GM06990 (cell line): Measurements from ENCODE around the gene RUVBL2.
A peak's percentile ranks its signal among the peaks of the same experiment; 100 is the strongest.

Experiments
- DNase-seq: peaks from one replicate; pipeline ENCODE4 v3.0.0-alpha.2; 2011; ENCODE audit not compliant: insufficient read length; ENCODE audit errors: extremely low read depth
- H3K27me3 ChIP-seq: replicated peaks from 2 replicates; pipeline ENCODE4 v1.6.0; 2011; ENCODE audit warnings: low read length; ENCODE audit not compliant: control insufficient read depth, insufficient read depth
- H3K36me3 ChIP-seq: 2 replicates; pipeline ENCODE4 v1.5.1; 2011; ENCODE audit warnings: low read length; ENCODE audit not compliant: control insufficient read depth, insufficient read depth
- H3K4me3 ChIP-seq: replicated peaks from 2 replicates; pipeline ENCODE4 v1.5.1; 2011; ENCODE audit warnings: low read depth, mild to moderate bottlenecking, control low read depth, low read length
- CTCF ChIP-seq: IDR thresholded peaks from 2 replicates; pipeline ENCODE4 v1.5.1; 2011; ENCODE audit warnings: low read length, control low read depth, mild to moderate bottlenecking, inconsistent platforms; ENCODE audit not compliant: insufficient read depth, poor library complexity, severe bottlenecking

Gene RUVBL2

GRCh38 chr19:48950159-48950558, 43.5 kb upstream of the RUVBL2 start:
- Histone ChIP-seq H3K4me3 (no peak overlapping the region), H3K27me3 (no peaks in the 10 kb centered on the region), H3K36me3 (no peaks in the 10 kb centered on the region)
- DNase-seq, result no peak
- no peak for TF ChIP-seq CTCF

GRCh38 chr19:48950830-48951519, 42.7 kb upstream of the RUVBL2 start:
- Histone ChIP-seq H3K36me3 (peaks cover under 1% of the 10 kb centered on the region), H3K4me3 (no peak overlapping the region)

GRCh38 chr19:48953141-48953540, 40.5 kb upstream of the RUVBL2 start:
- DNase-seq, result no peak
- Histone ChIP-seq H3K4me3 (no peak overlapping the region), H3K36me3 (peaks cover 10% of the 10 kb centered on the region), H3K27me3 (no peaks in the 10 kb centered on the region)
- TF ChIP-seq CTCF, result no peak

More at GRCh38 chr19:48950830-48951519, 42.7 kb upstream of the RUVBL2 start:
- H3K27me3 ChIP-seq, result no peaks in the 10 kb centered on the region
- DNase-seq, result no peak
- no peak for TF ChIP-seq CTCF

- H3K27me3 ChIP-seq, result no peaks in the 10 kb centered on the region
- H3K36me3 ChIP-seq, result peaks cover 10% of the 10 kb centered on the region
- H3K4me3 ChIP-seq, result peak overlapping the region; percentile 44
- TF ChIP-seq CTCF, result no peak
- no peak for DNase-seq
These were observed 39.6 kb upstream of the RUVBL2 start for GRCh38 chr19:48953990-48954594.

GRCh38 chr19:48954595-48955307, 38.9 kb upstream of the RUVBL2 start, which contains the start of gene BAX:
BAX (plus strand) TSS chr19:48954875; CDS start chr19:48954929, 54 bp downstream.
- TF ChIP-seq CTCF, result peak; percentile 24
- DNase-seq, result peak; percentile 99
- H3K27me3 ChIP-seq, result no peaks in the 10 kb centered on the region
- peaks cover 10% of the 10 kb centered on the region for H3K36me3 ChIP-seq
- peak within 1 kb of the TSS; percentile 90 for H3K4me3 ChIP-seq
